ENCODE results near the gene MS4A8.
"Not testable (repeated sequence)": the region's sequence is repeated elsewhere in the genome, so short reads cannot be mapped to it uniquely, and the experiment has no call there.

Gene MS4A8, protein sequence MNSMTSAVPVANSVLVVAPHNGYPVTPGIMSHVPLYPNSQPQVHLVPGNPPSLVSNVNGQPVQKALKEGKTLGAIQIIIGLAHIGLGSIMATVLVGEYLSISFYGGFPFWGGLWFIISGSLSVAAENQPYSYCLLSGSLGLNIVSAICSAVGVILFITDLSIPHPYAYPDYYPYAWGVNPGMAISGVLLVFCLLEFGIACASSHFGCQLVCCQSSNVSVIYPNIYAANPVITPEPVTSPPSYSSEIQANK

DNA sequence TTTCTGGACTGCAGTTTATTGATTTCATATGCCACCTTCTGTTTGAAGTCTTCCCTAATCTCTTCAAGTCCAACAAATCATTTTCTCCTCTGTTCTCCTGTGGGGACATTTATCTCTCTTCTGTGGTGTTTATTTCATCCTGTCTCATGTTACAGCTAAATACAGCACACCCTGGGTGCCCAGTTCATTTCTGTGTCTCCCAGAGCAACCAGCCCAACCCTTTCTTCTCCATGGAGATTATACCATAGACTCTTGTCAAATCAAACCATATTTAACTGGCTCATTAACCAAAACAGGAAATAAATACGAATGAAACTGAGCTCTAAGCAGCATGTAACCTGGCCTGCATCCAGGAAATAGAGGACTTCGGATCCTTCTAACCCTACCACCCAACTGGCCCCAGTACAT is at the start of gene MS4A8:
Gene MS4A8 (plus strand): TSS at position 329 of the 408 bp plus-strand sequence. CDS start 1,249 bp downstream, outside the sequence.
- peak; percentile 96 for DNase-seq

DNA sequence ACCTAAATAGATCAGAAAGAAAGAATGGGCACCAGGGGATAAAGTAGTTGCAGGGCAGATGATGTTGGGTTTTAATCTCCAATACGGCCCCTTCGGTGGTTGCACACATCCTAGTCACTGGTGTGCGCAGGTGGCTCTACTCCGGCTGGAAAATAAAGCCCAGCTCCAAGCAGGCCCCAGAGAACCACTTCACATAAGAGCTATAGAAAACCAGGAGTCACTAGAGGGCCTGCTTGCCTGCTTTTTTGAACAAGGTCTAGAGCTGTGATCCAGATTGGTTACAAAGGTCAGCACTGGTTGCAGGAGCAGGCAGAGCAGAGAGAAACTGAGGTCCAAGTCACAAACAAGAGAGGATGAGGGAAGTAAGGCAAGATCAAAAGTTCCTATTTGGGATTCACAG is 41.5 kb upstream of the MS4A8 start:
- DNase-seq: peak; percentile 72

DNA sequence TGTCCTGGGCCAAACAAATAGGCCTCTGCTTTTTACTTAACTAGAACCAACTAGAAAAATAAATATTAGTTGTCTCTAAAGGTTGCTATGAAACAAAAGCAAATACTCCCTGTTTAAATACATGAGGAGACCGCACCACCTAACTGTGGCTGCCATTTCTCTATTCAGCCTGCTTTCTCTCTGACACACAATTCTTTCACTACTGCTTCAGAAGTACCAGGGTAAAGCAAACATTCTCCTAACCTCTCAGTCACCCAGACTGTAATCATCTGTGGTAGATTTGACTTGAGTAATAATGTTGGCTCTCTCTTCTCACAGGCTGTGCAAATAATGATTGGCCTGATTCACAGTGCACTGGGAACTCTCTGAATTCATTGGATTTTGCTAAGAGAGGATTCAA is 41.0 kb upstream of the MS4A8 start:
- DNase-seq: peak; percentile 38

DNA sequence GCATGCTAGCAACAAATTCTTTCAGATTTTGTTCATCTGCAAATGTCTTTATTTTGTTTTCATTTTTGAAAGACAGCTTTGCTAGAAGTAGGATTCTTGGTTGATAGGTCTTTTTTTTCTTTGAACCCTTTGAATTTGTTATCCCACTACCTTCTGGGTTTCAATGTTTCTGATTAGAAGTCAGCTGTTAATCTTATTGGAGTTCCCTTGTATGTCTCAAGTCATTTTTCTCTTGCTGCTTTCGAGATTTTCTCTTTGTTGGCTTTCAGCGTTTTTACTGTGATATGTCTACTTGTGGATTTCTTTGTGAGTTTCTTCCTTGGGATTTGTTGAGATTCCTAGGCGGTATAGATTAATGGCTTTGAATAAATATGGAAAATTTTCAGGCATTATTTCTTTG is 27.2 kb upstream of the MS4A8 start:
- no peak for DNase-seq

DNA sequence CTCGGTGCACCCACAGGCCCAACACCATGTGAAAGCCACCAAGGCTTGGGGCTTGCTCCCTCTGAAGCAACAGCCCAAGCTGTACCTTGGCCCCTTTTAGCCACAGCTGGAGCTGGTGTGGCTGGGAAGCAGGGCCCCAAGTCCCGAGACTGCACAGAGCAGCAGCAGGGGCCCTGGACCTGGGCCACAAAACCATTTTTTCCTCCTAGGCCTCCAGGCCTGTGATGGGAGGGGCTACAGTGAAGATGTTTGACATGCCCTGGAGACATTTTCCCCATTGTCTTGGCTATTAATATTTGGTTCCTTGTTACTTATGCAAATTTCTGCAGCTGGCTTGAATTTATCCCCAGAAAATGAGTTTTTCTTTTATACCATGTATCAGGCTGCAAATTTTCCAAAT is 21.2 kb upstream of the MS4A8 start:
- DNase-seq: not testable (repeated sequence)

DNA sequence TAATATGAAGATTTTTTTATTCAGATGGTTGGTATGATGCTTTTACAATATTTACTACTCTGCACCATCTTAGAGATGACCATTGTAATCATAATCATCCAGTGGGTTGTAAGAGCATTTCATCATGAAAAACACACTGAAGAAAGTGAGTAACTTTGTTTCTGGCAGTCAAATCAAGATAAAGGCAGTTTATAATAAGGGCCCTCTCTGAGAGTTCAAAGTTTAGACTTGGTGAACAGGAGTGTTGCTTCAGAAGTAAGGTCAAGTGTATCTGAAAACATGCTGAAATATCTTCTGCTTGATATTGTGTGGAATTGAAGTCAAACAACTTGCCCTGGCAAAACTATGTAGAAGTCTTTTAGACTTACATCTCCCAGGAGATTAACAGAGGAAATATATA is 19.5 kb upstream of the MS4A8 start:
- no peak for DNase-seq

DNA sequence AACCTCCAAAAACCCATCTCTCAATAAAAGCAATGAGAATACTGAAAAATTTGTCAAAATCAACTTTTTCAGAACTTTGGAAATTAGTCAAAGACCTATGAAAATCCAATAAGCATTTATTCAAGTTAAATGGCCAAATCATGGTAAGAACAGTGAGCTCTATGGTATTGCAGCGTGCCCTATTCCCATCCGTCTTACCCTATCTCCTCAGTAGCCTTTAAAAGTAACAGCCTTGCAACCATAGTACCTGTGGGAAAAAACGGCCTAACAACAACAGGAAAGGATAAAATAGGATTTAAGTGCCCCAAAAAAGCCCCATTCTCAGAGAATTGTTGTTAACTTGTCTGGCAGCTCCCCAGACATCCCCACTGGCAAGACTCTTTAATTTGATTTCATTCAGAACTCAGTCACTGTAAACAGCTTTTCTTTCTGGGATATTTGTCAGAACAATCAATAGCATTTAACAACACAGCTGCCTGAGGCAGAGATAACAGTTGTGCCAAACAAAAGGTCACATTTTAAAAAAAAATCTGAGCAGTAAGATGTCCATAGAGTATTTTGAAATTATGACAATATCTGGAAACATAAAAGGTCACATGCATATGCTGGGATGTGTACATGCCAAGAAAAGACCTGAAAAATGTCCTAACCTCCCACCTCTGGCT is 18.8 kb upstream of the MS4A8 start:
- DNase-seq: no peak

DNA sequence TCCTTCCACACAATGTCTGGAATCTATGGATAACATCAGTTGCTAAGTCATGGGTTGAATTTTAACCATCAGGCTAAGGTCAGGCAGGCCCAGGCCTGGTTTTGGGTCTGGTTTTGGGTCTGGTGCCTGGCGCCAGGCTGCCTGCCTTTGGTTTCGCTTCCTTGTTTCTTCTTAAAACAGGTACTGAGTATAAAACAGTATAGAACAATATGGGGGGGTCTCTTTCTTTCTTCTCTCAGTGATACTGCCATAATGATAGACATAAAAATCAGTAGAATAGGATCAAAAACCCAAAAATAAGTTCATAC is 14.9 kb upstream of the MS4A8 start:
- not testable (repeated sequence) for DNase-seq

DNA sequence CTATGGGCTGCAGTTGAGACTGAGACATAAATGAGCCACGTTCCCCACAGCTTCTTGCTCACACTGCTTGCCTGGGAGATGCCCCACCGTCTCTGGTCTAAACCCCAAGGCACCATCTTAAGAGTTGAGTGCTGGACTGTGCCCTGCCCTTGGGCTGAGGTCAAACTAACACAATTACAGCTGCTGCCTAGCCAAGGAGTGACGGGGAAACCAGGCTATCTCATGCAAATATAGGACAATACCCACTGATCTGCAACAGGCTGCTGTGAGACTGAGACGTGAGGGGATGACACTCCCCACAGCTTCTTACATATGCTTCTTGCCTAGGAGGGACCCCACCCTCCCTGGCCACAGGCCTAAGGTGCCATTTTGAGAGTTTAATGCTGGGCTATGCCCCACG is 7.8 kb upstream of the MS4A8 start:
- no peak for DNase-seq

DNA sequence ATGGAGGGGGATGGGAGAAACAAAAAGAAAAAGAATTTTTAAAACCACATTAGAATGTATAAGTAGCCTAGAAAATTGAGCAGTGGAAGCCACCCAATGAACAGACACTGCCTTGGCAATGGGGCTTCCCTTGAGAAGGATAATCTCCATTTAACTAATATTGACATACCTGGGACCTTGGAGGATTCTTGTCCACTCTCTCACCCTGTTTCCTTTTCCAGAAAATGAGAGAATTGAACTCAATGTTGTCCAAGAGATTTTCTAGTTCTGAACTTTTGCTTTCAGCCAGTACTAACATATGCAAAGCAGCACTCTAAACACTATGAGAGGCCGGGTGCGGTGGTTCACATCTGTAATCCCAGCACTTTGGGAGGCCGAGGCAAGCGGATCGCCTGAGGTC is 524 bp downstream of the MS4A8 start:
- no peak for DNase-seq

DNA sequence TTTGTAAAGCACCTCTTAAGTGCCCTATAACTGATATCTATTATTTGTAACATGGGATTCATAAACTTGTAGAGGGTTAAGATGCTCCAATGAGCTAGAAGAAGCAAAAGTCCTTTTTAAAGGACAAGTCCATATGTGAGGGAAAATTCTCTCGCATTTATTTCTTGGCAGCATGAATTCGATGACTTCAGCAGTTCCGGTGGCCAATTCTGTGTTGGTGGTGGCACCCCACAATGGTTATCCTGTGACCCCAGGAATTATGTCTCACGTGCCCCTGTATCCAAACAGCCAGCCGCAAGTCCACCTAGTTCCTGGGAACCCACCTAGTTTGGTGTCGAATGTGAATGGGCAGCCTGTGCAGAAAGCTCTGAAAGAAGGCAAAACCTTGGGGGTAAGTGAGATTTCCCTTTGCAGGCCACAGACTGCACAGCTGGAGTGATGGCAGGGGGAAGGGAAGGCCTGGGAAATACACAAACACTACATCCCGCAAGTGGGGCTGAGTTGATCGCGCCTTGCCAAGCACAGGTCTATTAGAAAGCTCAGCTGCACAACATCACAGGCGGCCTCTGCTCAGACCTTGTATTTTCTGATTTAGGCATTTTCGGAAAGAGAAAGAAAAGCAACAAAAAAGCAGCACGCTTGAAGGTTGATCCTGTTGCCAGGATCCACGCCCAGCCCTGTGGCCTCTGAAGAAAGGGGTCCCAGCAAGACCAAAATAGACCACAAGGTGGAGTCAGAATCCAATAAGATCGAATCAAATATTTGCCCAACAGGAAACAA is 1.5 kb downstream of the MS4A8 start:
- DNase-seq: peak; percentile 81

DNA sequence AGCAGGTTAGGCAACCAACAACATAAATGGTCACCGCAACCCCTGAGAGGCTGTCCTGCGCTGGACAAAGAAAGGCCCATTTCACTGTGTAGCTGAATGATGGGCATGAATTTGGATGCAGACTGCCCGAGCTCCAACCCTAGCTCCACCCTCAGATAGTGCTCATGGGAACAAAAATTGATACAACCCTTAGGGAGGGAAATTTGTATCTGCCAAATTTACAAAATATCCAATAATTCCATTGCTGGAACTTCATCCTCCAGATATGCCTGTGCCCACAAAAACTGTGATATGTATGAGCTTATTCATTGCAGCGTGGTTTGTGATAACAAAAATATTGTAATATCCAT is 2.0 kb downstream of the MS4A8 start:
- no peak for DNase-seq

DNA sequence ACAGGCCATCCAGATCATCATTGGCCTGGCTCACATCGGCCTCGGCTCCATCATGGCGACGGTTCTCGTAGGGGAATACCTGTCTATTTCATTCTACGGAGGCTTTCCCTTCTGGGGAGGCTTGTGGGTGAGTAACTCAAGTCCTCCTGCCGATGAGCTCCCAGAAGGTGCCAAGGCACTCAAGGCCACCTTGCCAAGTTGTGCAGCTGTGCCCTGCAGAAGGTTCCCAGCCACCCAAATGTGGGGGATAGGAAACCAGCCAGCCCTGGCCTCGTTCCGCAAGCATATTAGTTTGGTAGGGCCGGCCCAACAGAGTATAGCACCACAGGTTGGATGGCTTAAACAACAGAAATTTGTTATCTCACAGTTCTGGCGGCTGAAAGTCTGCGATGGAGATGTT is 4.0 kb downstream of the MS4A8 start:
- DNase-seq: no peak

DNA sequence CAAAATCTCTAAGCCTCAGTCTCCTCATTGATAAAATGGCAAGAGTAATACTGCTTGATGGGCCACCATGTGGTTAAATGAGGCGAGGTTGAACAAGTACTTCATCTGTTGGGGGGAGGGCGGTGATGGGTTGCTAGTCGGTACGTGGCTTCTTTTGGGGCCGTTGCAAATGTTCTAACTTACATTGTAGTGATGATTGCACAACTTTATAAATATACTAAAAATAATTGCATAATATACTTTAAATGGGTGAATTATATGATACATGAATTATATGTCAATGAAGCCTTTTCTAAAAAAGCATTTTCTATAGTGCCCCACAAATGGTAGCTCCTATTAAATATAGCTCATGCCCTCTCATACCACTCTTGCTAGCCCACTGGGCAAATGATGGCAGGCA is 6.5 kb downstream of the MS4A8 start:
- DNase-seq: no peak

DNA sequence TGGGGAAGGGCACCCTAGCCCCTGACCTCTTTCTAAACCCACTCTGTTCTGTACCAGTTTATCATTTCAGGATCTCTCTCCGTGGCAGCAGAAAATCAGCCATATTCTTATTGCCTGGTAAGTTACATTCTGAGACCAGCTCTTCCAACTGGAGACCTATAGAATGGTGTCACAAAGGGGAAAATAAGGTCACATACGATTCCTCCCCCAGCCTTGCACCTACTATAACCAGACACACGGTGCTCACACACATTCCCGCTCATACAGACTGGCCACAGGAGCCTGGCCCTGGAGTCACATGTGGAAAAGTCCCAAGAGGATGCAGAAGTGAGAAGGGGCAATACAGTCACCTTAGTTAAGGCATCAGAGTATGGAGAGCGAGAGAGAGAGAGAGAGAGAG is 7.5 kb downstream of the MS4A8 start:
- DNase-seq: no peak

DNA sequence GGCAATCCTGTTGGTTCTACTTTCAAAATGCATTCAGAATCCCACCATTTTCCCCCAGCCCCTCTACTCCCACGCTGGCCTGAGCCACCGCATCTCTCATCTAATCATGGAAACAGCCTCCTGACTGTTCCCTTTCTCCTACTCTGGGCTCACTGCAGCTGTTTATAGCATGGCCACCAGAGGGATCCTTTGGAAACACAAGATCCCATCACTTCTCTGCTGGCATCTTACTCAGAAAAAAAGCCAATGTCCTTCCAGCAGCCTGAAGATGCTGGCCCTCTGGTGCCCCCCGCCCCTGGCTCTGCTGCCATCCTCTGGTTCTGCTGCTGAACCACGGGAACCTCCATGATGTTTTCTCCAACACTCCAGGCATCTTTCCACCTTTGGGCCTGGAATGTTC is 11.1 kb downstream of the MS4A8 start:
- no peak for DNase-seq

DNA sequence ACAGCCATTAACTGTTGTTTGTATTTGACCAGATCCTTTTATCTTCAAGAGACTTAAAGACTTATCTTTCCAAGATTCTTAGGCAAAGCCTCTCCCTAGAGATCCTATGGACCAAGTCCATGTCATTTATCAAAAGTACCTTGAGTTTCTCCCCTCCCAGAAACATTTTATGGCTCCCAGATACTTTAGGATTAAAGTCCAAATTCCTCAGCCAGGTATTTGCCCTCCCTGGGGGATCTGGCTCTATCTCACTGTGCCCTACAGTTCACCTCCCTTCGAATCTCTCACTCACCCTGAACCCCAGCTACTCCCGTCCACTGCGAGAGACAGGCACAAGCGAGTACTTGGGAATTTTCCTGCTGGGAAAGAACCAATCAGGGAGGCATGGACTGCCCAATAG is 11.9 kb downstream of the MS4A8 start:
- DNase-seq: no peak

DNA sequence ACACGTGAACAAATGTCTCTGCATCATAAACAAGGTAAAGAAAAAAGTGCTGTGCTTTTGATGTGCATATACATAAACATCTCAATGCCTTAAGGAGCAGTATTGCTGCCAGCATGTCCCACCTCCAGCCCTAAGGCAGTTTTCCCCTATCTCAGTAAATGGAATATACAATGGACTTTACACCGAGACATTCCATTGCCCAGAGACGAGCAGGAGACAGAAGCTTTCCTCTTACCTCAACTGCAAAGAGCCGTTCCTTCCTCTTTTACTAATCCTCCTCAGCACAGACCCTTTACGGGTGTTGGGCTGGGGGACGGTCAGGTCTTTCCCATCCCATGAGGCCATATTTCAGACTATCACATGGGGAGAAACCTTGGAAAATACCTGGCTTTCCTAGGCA is 14.0 kb downstream of the MS4A8 start:
- DNase-seq: not testable (repeated sequence)

DNA sequence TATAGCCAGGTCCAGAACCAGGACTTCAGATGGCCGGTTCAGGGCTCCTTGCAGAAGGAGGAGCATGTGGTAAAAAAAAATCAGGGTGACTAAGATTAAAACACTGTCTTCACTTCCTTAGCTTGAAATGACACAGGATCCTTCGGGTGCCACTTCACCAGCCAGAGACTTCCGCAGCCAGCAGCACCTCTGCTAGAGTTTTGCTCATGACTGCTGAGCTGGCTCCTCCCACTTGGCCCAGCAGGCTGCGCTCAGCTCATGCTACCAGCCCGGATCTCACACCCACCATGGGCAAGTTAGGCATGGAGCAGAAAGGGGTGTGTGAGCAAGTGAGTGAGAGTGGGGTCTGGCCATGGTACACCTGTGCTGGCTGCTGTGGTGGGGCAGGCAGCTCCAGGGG is 18.5 kb downstream of the MS4A8 start:
- DNase-seq: no peak

DNA sequence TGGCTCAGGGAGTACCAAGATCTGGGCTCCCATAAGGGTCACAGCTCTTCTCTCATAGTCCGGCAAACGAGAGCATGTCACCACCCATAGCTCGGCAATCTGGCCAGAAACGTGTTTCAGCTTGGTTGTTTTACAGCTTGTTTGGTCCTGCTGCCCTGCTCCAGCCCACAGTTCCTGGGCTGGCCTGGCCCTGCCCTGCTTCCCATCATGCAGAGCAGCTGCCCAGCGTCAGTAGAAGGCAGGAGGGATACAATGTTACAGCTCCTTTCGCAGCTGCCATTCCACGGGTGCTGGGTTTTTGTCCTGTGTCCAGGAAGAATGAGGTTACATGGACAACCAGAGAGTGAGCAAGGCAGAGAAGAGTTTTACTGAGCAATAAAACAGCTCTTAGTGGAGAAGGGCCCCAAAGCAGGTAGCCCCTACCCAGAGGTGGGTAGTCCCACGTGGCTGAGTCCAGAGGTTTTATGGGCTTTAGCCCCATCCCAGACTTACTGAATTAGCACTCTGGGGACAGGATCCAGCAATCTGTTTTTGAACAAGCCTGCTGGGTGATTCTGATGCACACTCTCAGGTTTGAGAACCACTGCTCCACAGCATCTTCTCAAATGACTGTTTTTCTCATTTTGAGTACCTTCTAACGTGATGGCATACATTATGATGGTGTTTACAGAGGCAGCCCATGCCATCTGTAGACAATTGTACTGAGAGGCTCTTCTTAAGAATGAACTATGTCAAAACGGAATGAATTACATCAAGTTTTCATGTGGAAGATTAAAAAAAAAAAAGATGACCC is 19.3 kb downstream of the MS4A8 start:
- DNase-seq: no peak

DNA sequence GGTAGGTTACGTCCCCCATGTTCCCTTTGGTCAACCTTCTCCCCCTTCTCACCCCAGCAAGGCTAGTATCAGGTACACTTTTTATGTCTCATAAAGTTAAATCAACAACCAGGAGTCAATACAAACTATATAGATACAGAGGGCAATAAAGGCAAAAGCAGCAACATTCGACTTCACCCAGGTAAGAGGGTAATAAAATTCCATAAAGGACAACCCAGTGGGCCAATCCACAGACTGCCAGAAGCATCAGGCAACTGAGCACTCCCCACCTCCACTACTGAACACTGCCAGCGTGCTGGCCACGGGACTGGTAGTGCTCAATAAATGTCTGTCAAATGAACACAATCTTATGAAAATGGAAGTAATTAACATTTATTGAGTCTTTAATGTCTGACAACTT is 20.0 kb downstream of the MS4A8 start:
- no peak for DNase-seq

DNA sequence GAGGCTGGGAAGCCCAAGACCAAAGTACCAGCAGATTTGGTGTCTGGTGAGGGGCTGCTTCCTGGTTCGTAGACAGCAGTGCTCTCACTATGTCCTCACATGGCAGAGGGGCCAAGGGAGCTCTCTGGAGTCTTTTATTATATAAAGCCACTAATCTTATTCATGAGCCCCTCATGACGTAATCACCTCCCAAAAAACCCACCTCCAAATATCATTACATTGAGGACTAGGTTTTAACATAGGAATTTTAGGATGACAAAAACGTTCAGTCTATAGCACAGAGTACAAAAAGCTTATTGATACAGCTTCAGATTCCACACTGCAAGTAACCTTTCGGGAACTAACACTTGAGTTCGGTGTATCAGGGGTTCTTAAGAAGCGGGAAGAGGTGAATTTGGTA is 21.0 kb downstream of the MS4A8 start:
- no peak for DNase-seq

DNA sequence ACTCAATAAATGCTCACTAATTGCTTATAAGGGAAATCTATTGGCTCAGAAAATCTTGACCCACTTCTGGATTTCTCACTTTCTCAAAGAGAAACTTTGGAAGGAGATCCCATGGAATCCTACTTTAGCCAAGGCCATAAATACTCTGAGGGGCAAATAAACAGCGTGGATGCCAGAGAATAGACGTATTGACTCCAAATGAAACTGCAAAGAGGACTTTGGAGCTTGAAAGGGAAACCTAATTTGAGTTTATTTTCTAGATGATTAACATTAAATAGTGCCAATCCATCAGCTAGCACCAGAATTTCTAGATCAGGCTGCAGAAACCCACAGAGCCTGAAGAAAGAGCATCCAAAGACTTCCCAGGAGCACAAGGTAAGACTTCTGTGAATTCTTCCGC is 25.0 kb downstream of the MS4A8 start, which contains the start of gene MS4A18:
Gene MS4A18 (plus strand): TSS at position 301 of the 400 bp plus-strand sequence.
- no peak for DNase-seq

DNA sequence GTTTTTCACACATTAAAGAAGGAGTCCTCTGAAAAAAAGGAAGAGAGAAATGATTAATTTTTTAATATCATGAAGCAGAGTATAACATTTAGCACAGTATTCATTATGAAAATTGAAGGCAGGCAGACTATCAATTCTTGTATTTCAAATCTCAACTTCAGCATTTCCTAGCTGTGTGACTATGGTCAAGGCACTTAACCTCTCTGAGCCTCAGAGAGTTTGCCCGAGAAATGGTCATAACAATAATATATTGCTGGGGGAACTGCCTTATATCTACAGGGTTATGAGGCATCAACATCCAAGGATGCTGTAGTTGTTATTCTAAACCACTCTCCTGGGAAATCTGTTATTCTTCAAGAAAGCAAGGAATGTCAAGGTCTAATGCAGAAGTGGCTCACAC is 26.2 kb downstream of the MS4A8 start:
- no peak for DNase-seq

Data from COR-L47 (cell line).